ENCODE data around the gene MLST8. TPM values are rescaled to one million over a fixed set of nuclear protein-coding genes. Genes with fewer than 3 reads are reported as not detected.

MLST8 gene
- total RNA-seq, 1 donor, result 30.8 TPM

DNA sequence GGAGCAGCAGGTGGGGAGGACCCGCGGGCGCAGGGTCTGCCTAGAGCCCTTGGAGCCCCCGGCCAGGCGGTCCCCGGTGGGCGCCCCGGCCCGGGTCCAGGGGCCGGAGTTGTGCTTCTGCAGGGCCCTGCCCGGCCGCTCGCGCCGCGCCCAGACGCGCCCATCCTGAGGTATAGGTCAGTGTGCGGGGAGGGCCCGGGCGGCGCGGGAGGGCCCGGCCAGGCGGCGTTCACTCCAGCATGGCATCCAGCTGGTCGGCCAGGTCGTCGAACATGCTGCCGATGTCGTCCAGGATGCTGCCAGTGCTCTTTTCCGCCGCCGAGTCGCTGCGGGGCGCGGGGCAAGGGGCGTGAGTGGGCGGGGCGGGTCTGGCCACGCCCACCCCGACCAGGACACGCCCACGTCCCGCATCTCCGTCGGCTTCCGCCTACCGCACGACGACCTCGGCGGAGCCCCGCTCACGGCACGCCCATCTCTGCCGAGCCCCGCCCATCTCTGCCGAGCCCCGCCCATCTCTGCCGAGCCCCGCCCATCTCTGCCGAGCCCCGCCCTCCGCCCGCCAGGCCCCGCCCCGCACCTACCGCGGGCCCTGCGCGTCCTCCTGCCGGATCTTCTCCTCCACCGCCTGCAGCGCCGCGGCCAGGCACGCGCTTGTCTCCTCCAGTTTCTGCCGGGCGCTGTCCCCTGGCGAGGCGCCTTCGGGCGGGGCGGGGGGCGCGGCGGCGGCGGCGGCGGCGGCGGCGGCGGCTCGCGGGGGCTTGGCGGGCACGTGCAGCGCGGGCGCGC lies 26.7 kb upstream of the MLST8 start:
- DNase-seq (ENCODE audit: low read depth), result no peak
- no peak overlapping the region for H3K4me3 ChIP-seq (ENCODE audit: low read depth, low read length)
- TF ChIP-seq, protein P1, sequence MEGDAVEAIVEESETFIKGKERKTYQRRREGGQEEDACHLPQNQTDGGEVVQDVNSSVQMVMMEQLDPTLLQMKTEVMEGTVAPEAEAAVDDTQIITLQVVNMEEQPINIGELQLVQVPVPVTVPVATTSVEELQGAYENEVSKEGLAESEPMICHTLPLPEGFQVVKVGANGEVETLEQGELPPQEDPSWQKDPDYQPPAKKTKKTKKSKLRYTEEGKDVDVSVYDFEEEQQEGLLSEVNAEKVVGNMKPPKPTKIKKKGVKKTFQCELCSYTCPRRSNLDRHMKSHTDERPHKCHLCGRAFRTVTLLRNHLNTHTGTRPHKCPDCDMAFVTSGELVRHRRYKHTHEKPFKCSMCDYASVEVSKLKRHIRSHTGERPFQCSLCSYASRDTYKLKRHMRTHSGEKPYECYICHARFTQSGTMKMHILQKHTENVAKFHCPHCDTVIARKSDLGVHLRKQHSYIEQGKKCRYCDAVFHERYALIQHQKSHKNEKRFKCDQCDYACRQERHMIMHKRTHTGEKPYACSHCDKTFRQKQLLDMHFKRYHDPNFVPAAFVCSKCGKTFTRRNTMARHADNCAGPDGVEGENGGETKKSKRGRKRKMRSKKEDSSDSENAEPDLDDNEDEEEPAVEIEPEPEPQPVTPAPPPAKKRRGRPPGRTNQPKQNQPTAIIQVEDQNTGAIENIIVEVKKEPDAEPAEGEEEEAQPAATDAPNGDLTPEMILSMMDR (IDR thresholded peaks at IDR 0.05; ENCODE audit: insufficient read depth, low read length), result no peak

DNA sequence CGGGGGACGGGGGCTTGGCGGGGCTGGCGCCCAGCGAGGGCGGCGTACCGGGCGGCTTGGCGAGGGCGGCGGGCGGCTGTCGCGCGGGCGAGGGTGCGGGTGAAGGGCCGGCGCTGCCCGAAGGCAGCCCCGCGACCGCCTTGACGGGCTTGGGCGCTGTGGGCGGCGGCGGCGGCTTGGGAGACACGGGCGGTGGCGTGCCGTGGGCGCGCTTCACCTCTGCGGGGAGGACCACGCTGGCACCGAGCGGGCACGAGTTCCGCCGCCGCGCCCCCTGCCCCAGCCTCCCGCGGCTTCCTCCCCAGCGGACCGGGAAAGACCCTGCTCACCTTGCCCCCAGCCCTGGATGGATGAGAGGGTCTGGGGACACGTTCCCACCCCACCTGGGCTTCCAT lies 26.1 kb upstream of the MLST8 start:
- TF ChIP-seq, protein P1 (IDR thresholded peaks at IDR 0.05; ENCODE audit: insufficient read depth, low read length), result no peak
- DNase-seq (ENCODE audit: low read depth), result no peak

DNA sequence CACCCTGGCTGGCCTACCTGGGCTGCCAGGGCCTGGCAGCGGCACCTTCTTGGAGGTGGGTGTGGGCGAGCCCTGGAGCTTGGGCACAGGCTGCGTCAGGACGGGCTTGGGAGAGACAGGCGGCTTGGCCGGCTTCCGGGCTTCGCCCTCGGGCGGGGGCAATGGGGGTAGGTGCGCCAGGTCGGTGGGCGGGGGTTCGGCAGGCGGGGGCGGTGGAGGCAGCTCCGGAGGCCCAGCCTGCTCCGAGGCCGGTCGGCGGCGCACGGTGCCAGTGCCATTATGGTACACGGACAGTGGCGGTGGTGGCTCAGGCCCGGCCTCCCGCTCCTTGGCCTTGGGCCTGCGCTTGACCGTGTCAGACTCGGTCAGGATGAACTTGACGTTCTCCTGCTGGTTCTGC lies 25.7 kb upstream of the MLST8 start:
- no peak overlapping the region for H3K4me3 ChIP-seq (ENCODE audit: low read depth, low read length)
- no peak for DNase-seq (ENCODE audit: low read depth)
- TF ChIP-seq, protein P1 (IDR thresholded peaks at IDR 0.05; ENCODE audit: insufficient read depth, low read length), result no peak

More for the DNA sequence above, 26.1 kb upstream of the MLST8 start:
- H3K4me3 ChIP-seq (ENCODE audit: low read depth, low read length), result no peak overlapping the region

- no peak overlapping the region for H3K4me3 ChIP-seq (ENCODE audit: low read depth, low read length)
- DNase-seq (ENCODE audit: low read depth), result no peak
- TF ChIP-seq, protein P1 (IDR thresholded peaks at IDR 0.05; ENCODE audit: insufficient read depth, low read length), result no peak
Measured at GRCh38 chr16:2180461-2180860, 24.8 kb upstream of the MLST8 start.

DNA sequence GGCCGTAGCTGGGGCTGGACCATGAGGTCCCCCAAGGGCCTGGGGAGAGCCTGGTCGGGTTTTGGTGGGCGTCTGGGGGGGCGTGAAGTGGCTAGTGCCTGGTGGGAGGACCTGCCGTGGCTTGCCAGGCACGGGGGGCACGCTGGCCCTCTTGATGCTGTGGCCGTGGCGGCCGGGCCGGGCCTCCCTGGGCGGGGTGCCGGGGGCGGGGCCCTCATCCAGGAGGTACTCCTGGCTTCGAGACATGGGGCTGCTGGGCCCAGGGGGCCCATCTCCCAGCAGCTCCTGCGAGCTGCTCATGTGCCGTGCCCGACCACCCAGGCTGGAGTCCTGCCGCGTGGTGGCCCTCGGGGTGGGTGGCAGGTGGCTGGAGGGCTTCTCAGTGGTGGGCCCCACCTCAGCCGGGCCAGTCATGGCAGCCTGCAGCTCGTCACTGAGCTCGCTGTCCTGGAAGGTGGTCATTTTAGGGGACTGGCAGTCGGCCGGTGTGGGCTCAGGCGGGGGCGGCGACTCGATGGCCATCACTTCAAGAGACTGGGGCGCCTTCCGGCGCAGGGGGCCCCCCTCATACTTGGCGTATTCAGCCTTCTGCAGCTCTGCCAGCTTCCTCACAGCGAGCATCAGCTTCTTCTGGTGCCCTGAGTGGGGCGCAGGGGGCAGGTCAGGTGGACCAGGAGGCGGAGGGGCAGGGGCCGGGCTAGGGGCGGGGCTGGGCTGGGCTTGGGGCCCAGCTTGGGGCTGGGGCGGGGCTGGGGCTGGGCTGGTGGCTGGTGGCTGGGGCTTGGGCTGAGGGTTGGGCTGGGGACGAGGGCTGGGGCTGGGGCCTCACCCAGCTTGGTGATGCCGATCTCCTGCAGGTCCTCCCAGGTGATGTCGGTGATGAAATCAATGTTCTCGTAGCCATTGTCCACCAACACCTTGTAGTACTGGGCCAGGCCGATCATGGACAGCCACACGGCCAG lies 24.0 kb upstream of the MLST8 start:
- TF ChIP-seq, protein P1 (IDR thresholded peaks at IDR 0.05; ENCODE audit: insufficient read depth, low read length), result no peak
- H3K4me3 ChIP-seq (ENCODE audit: low read depth, low read length), result no peak overlapping the region
- no peak for DNase-seq (ENCODE audit: low read depth)

DNA sequence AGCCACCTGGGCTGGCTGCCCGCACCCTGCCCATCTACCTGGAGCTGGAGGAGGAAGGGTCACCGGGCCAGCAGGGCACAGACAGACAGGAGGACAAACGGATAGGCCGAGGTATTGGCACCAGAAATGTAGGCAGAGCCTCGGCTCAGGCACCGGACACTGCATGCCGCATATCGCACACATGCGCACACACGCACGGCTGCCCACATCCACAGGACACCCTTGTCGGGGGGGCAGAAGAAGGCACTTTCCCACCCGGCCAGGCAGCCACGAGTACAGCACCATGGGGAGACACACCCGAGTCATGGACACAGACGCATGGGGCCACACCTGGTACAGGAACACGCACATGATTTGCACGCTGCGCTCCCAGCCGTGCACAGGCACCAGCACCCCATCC lies 23.3 kb upstream of the MLST8 start:
- no peak overlapping the region for H3K4me3 ChIP-seq (ENCODE audit: low read depth, low read length)
- DNase-seq (ENCODE audit: low read depth), result no peak
- TF ChIP-seq, protein P1 (IDR thresholded peaks at IDR 0.05; ENCODE audit: insufficient read depth, low read length), result no peak
